Measurements from ENCODE around the gene PRKCH.
"Not testable (repeated sequence)": the region's sequence is repeated elsewhere in the genome, so short reads cannot be mapped to it uniquely, and the experiment has no call there.

PRKCH gene

DNA sequence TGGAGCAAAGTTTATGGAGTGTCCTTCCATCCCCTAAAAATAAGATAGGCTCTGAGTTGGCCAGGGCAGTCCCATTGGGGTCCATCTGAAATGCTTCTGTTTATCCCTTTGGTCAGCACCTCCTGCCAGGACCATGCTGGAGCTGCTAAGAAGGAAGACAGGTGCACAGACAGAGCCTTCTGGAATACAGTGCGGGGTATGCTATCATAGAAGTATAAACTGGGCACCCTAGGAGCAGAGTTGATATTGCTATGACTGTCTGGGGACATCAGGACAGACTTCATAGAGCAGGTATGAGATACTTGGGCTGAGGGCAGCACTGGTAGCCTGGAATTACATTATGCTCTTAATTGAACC is 203.5 kb downstream of the PRKCH start:
- H3K27ac Mint-ChIP-seq = no peak overlapping the region
- H3K9me3 Mint-ChIP-seq = no peaks in the 10 kb centered on the region
- H3K36me3 Mint-ChIP-seq (ENCODE audit: low read depth) = no peaks in the 10 kb centered on the region
- H3K27me3 Mint-ChIP-seq (ENCODE audit: low read depth, poor library complexity) = peaks cover 7% of the 10 kb centered on the region
- no peak overlapping the region for H3K4me3 Mint-ChIP-seq
- TF ChIP-seq CTCF (IDR thresholded peaks at IDR 0.05) = no peak
- DNase-seq = no peak
- peaks cover 12% of the 10 kb centered on the region for H3K4me1 Mint-ChIP-seq

DNA sequence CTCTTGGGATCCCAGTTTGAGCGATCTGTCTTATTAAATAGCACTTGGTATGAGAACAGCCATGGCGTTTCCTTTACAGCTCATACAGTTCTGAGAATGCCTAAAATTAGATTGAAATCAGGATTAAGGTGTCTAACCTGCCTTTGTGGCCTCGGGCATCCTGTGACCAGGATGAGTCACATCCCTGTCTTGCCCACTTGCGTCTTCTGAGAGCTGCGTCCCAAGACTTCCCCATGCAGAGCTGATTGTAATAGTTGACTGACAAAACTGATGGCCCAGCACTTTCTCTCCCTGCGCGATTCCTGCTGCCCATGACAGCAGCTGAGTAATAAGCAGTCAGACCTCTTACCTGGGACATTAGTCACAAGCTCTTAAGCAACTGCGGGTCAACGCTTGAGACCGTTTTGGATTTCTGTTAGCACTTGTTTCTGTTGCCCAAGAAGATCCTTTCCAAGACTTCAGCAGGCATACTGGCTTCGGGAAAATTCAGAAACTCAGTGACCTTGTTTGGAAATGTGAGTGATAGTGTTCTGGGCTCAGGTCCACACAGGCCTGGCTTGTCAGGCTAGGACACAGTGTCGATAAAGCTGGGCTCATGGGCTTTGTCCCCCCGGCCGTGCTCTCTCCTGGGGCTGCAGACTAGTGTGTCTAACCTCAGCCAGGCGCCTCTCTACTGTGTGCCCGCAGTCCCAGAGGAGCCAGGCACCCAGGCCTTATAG is 204.1 kb downstream of the PRKCH start:
- no peak overlapping the region for H3K27ac Mint-ChIP-seq
- H3K4me3 Mint-ChIP-seq = no peak overlapping the region
- H3K9me3 Mint-ChIP-seq = no peaks in the 10 kb centered on the region
- DNase-seq = no peak
- H3K4me1 Mint-ChIP-seq = peaks cover 12% of the 10 kb centered on the region
- TF ChIP-seq CTCF (IDR thresholded peaks at IDR 0.05) = no peak
- H3K27me3 Mint-ChIP-seq (ENCODE audit: low read depth, poor library complexity) = peaks cover 7% of the 10 kb centered on the region
- H3K36me3 Mint-ChIP-seq (ENCODE audit: low read depth) = no peaks in the 10 kb centered on the region

DNA sequence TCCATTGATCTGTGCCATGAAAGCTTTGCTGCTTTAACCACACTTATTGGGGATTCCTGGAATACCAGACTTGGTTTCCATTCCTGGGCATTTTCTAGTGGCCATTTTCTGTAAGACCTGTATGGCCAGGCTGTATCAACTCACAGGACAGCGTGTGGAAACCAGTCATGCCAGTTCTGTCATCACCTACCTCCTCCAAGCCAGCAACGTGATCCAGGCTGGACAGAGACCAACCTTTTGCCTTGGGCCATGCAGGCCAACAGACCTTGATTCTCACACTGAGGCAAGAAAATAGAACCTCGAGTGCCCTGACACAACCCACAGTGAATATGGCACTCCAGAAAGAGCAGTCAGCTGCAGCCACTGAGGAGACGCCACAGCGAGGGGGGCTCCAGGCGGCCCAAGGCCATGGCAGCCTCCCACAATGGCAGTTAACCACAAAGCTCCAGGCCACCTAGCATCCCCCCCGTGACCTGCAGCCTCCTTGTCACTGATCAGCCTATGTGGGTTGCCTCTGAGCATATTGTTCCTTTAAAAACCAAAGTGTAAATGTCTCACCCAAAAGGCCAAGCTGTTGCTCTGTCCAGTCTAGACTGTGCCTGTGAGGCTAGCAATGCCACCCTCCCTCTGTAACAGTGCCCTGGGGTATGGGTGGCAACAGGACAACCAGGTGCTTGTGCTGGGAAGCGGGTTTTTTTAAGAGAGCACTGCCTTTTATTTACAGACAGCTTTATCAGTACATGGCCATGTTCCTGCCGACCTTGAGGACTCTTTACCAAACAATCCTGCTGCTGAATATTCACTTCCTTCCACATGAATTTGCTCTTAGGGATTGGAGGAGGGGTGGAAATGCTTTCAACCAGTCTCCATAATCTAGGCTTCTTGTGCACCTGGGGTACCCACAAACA is 205.3 kb downstream of the PRKCH start:
- no peak for DNase-seq
- Mint-ChIP-seq H3K4me3 (no peak overlapping the region), H3K4me1 (peaks cover 12% of the 10 kb centered on the region), H3K27ac (no peak overlapping the region), H3K9me3 (no peaks in the 10 kb centered on the region), H3K36me3 (ENCODE audit: low read depth) (no peaks in the 10 kb centered on the region), H3K27me3 (ENCODE audit: low read depth, poor library complexity) (peaks cover 7% of the 10 kb centered on the region)
- no peak for TF ChIP-seq CTCF (IDR thresholded peaks at IDR 0.05)

GRCh38 chr14:61527325-61528100 is 206.1 kb downstream of the PRKCH start:
- peak overlapping the region; percentile 58 for H3K27ac Mint-ChIP-seq
- DNase-seq = no peak
- no peak for TF ChIP-seq CTCF (IDR thresholded peaks at IDR 0.05)
- H3K27me3 Mint-ChIP-seq (ENCODE audit: low read depth, poor library complexity) = peaks cover 7% of the 10 kb centered on the region
- H3K36me3 Mint-ChIP-seq (ENCODE audit: low read depth) = no peaks in the 10 kb centered on the region
- no peaks in the 10 kb centered on the region for H3K9me3 Mint-ChIP-seq
- H3K4me1 Mint-ChIP-seq = peaks cover 12% of the 10 kb centered on the region
- no peak overlapping the region for H3K4me3 Mint-ChIP-seq

- Mint-ChIP-seq H3K4me1 (peaks cover 12% of the 10 kb centered on the region), H3K4me3 (no peak overlapping the region), H3K36me3 (ENCODE audit: low read depth) (no peaks in the 10 kb centered on the region), H3K27me3 (ENCODE audit: low read depth, poor library complexity) (peaks cover 3% of the 10 kb centered on the region), H3K27ac (no peak overlapping the region), H3K9me3 (no peaks in the 10 kb centered on the region)
- no peak for DNase-seq
- TF ChIP-seq CTCF (IDR thresholded peaks at IDR 0.05) = no peak
Measured at GRCh38 chr14:61528591-61529021, 207.2 kb downstream of the PRKCH start.

DNA sequence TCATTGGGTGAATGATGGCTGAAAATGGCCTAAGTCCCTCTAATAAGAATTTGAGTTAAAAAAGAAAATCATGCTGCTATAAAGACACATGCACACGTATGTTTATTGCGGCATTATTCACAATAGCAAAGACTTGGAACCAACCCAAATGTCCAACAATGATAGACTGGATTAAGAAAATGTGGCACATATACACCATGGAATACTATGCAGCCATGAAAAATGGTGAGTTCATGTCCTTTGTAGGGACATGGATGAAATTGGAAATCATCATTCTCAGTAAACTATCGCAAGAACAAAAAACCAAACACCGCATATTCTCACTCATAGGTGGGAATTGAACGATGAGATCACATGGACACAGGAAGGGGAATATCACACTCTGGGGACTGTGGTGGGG is 208.0 kb downstream of the PRKCH start:
- not testable (repeated sequence) for H3K9me3 Mint-ChIP-seq; H3K27ac Mint-ChIP-seq; H3K36me3 Mint-ChIP-seq (ENCODE audit: low read depth); H3K27me3 Mint-ChIP-seq (ENCODE audit: low read depth, poor library complexity); DNase-seq; H3K4me3 Mint-ChIP-seq
- H3K4me1 Mint-ChIP-seq = peaks cover 12% of the 10 kb centered on the region

All from nephron progenitor cell (in vitro differentiated cells).